Non-pigmented ciliary epithelial cell (primary cell): ENCODE data around the gene DSCAML1.

Experiments used
- DNase-seq: peaks from one replicate; pipeline ENCODE4 v3.0.0-alpha.2; 2010; ENCODE audit warnings: low read depth

The DSCAML1 gene

DNA sequence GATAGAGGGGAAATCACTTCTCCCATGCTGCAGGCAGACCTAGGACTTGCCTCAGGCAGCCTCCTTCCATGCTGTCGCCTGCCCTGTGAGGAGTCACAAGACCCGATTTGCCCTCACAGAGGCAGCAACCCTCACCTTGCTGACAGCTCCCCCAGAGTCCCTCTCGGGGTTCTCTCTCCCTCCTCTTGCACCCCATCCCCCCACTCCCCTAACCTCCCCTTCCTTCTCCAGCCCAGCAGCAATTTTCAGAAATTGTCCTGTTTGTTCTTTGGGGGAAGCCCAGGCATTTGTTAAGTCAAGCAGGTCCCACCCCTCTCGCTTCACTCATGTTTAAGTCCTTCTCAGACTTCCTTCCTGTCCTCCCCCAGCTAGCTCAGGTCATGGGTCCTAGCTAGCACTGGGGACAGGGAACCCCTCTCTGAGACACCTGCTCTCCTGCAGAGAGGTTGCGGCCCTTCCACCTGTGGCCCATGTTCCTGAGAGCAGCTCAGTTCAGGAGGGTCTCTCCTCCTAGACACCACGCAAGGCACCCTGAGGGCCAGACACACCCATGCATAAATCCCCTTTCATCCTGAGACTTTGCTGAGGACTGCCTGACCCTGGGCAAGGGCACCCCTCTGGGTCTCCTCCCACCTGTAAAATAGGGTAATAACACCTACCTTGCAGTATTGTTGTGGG is 33.8 kb upstream of the DSCAML1 start:
- no peak for DNase-seq

DNA sequence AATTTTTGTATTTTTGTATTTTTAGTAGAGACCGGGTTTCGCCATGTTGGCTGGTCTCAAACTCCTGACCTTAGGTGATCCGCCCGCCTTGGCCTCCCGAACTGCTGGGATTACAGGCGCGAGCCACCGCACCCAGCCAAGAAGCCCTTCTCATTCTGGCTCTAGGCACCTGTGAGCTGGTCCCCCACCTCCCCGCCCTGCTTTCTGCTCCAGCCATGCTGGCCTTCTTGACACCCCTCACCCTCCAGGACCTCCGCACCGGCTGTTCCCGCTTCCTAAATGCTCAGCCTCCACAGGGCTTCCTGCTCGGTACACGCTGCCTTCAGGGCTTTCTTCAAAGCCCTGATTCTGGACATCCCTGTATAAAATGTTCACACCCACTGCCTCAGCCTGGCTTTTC is 33.1 kb upstream of the DSCAML1 start:
- DNase-seq = no peak

DNA sequence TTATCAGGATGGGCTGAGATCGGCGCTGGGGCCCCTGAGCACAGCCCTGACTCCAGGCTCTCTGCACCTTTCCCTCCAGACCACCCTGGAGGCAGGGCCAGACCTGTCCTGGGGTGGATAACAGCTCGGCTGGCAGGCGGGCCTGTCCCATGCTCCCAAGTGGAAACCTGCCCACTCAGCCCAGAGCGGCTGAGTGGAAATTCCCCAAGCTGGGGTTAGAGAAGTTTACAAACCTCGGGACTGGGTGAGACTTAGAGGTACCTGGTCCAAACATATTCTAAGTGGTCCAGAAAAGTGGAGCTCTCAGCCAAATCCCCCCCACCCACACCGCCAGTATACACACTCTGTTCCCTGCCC is 32.3 kb upstream of the DSCAML1 start:
- no peak for DNase-seq

DNA sequence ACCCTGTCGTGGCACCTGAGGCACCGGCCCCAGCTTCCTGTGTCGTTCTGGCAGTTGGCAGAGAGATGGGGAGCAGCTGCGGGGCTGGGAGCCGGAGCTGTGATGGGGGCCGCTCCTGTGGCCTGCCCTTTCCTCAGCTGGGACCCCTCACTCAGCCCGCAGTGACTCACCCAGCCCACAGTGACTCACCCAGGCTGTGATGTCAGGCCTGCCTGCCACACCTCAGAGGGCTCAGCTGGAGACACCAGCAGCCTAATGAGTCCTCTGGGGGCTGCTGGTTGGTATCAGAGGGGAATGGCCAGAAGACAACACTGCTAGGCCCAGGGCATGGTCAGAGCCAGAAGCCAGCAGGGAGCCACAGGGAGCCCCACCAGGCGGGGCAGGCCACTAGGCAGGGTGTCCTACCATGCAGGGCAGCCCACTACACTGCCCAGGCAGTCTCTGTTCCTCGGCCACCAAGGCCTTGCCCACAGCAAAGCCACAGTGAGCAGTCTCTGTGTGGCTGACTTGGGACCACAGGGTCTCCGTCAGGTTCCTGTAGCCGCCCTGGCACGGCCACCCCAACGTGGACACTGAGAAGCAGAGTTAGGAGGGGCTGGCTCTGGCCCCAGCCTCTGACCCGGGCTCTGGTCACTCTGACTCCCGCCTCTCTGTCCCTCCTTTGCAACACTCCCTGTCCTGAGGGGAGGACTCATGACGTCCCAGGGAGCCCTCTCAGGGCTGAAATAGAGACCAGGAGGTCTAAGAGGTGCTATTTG is 31.8 kb upstream of the DSCAML1 start:
- peak; percentile 45 for DNase-seq

DNA sequence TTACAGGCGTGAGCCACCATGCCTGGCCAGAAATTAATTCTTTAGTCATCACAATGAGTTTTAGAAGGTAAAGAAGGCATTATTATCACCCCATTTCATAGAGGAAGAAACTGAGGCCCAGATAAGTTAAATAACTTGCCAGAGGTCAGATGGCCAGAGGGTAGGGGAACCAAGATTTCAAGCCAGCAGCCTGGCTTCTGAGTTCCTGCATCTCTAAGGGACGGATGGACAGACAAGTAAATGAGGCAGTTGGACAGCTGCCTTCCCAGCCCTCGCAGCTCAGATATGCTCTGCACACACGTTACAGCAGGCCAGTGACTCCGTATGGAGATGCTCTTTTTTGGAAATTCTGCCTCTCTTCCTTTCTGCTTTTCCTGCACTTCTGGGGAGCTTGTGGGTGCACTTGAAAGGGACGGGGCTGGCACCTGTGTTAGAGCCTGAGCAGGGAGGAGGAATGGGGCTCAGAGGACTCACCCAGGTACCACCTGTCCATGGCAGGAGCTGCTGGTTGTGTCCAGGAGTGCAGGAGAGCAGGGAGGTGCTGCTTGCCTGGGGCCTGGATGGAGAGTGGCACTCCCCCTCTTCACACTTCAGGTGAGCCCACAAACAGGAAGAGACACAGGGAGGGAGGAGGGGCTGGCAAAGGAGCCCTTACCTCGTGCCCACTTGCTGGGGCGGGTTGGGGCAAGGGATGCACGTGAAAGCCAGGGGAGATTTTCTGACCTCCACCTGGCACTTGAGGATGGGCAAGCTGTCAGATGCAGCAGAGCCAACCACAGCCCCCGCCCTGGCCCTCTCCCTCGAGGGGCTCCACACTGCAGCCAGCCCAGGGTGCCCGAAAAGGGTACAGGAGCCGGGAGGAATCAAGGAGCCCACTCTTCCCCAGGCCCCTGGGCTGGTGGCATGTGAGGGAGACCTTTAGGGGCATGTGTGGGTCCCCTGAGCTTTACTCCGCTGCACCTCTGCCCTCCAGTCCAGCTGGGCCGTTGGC is 30.8 kb upstream of the DSCAML1 start:
- no peak for DNase-seq

DNA sequence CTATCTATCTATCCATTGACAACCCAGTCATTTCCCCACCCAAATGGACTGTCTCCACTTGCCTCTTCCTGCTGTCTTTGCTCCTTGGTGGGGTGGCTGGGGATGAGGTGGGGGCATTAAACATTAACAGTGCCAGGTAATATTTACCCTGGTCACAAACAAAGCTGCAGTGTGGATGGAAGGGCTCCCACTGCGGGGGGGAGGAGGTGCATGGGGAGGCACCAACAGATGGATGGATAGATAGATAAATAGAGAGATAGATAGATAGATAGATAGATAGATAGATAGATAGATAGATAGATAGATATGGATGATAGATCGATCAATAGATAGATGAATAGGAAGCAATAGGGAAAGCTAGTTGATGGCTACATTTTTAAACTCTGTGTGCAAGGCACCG is 29.8 kb upstream of the DSCAML1 start:
- DNase-seq = no peak

DNA sequence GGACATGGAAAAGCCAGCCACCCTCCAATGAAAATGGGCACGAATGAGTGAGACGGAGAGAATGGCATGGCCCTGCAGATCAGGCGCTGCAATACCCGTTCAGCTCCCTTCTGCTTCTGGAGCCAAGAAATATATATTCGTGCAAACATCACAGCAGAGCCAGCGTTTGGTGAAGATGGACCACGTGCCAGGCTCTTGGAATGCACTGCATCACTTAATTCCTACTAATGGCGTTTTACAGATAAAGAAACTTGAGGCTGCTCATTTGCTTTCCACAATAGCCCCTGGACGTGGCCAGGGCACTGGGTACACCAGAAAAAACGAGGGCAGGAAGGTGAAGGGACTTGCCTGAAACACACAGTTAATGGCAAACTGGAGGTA is 29.2 kb upstream of the DSCAML1 start:
- no peak for DNase-seq

DNA sequence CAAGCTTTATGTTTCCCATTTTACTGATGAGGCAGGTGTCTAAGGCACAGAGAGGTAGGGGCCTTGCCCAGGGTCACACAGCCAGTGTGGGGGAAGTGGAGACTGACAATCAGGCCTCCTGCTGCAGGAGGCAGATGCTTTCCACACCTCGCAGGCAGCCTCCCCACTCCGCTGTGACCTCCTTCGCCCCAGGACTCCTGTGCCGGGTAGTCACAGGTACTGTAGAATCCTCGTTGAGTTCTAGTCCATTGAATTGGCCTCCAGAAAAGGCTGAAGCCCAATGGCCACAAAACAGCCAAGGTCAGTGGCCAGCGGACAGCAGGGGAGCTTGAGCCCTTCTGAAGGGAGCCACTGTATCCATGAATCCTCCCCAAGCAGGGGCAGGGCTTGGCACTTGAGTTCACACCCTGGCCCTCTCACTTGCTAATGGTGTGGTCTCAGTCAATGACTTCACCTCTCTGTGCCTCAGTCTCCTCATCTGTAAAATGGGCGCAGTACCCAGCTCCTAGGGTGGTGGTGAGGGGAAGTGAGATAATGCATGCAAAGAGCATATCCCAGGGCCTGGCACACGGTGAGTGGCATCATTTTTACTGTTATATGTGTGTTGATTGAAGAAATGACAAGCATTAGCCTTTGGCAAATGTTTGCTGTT is 28.6 kb upstream of the DSCAML1 start:
- no peak for DNase-seq

DNA sequence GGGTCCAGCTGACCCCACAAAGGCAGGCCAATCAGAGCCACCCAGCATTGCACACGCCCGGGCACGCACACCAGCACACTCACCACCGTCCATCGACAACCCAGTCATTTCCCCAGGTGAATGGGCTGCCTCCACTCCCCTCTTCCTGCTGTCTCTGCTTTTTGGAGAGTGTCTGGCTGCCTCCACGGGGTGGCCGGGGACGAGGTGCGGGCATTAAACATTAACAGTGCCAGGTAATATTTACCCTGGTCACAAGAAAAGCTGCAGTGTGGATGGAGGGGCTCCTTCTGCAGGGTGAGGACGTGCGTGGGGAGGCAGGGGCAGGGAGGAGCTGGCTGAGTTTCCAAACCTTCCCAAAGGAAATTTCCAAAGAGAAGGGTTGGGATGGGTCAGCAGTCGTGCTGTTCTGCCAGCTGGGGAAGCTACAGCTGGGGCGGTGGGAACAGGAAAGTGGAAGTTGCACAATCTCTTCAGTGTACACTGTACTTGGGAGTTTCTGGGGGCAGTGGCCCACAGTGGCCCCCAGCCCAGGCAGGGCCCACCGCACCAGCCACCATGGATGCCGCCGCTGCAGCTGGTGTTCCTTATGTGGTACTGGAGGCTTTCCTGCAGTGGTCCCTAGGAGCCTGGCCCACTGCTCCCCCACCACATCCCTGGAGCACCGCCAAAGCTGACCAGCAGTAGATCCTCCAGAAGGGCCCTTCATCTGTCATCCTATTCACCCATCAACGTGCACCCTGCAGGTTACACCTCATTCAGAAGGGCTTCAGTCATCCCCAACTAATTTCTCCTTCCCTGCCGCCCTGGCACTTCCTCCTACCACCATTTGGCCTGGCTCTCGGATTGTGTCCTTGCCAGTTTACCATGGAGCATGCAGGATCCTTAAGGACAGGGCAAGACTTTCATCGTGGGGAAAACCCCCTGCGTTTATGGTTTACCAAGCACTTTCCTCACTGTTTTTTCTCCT is 27.8 kb upstream of the DSCAML1 start, which contains the start of gene FXYD2:
FXYD2 (minus strand) TSS at position 174 of the 967 bp plus-strand sequence; CDS start at position 108, 66 bp downstream.
- DNase-seq = no peak

DNA sequence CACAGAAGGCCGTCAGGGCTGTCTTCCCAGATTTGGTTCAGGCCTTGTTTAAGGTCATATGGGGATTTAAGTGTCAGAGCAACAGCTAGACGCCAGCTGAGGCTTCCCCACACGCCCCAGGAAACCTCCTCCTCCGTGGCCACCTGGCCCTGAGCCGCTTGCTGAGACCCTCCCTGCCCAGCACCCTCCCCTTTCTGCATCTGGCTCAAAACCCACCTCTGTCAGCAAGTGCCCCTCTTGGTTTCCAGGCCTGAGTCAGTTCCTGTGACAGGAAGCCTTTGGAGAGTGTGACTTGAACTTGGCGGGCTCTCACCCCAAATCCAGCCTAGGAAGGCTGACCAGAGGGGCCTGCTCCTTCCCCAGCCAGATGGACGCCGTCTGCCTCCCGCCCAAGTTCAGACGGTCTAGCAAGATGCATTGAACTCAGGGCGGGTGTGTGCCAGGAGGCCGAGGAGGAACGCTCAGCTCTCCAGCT is 27.0 kb upstream of the DSCAML1 start:
- DNase-seq = no peak

DNA sequence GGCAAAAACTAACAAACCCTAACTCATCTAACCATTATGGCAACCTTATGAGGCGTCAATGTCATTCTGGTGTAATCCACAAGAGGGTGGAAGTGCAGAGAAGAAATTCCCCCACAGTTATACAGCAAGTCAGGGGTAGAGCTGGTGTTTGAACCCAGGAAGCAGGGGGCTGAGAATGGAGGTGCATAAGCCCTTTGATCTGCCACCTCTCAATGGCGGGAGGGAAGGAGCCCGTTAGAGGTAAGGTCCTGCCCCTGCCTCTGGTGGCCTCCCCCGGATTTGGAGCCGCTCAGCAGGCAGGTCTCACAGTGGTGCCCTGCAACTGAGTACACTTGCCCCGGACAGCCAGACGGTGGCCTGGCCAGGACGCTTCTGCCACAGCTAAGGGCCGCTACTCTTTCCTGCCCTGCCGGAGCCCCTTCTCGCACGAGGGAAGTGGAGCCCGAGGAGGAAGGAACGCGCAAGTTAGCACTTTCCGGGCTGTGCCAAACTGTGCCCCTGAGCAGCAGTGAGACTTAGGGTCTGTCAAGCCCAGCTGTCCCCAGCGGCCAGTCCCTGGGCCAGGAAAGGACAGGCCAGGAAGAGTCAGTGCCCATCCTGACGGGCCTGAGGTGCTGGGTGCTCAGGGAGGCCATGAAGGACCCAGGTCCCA is 26.4 kb upstream of the DSCAML1 start:
- no peak for DNase-seq

DNA sequence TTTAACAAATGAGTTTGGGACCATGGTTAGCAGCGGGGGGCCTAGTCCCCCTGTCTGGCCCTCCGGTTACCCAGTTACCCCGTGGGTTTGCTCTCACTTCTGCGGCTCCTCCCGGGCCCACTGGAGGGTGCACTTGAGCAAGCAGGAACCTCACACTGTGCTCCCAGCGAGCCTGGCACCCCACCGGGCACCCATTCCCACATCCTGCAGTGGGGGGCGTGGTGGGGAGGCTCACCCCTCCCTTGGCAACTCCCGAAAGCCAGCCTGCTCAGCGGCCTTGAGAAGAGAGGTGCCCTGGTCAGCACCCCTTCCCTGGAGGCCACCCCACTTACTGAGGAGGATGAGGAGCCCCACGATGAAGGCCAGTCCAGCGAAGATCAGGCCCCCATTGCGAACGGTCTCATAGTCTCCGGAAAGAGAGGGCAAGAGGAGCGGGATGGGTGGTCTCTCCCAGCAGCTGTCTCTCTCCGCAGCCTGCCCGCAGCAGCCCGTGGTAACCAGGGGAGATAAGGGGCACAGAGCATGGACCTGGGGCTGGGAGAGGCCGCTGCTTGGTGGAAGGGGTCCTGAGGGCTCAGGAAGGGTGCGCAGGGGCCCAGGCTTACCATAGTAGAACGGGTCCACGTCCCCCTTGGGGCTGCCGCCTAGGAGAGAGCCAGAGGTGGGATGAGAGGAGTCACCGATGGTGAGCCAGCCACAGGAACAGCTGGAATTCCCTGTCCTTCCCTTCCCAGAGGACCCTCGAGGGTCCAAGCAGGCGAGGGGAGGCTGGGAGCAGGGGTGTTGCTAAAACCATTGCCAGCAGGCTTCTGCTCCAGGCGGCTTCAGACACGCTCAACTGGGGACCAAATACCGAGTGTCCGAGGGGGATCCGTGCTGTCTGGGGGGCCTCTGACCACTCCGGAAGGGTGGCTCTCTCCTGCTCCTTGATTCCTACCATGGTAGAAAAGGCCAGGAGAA is 25.3 kb upstream of the DSCAML1 start:
- DNase-seq = no peak

DNA sequence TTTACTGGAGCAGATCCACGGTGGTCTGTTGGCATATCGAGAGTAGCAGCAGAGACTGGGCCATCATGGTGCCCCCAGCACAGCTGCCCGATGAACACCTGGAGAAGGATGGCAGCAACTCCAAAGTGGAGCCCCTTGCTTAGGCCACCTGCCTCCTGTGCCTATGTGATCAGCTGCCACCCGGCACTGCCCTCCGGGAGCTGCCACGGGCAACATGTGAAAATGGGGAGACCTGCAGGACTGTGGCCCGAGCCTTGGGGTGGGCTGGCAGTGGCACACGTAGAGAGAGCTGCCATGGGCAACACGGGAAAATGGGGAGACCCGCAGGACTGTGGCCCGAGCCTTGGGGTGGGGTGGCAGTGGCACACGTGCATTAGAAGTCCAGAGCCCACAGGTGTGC is 24.4 kb upstream of the DSCAML1 start:
- no peak for DNase-seq

DNA sequence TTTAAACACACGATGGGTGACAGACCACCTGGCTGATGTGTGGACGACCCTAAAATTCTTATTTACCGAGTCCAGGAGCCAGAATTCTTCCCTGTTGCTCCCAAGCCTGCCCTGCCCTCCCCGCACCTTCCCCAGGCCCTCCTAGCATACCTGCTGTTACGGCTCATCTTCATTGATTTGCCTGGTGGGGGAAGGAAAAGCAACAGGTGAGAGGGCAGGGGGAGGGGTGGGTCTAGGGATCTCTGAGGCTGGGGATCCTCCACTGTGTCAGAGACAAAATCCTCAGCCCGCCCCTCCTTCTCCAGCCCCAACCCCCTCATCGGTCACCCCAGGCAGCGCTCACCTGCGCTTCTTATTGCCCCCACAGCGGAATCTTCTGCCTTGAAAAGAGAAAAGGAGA is 23.5 kb upstream of the DSCAML1 start:
- DNase-seq = no peak

DNA sequence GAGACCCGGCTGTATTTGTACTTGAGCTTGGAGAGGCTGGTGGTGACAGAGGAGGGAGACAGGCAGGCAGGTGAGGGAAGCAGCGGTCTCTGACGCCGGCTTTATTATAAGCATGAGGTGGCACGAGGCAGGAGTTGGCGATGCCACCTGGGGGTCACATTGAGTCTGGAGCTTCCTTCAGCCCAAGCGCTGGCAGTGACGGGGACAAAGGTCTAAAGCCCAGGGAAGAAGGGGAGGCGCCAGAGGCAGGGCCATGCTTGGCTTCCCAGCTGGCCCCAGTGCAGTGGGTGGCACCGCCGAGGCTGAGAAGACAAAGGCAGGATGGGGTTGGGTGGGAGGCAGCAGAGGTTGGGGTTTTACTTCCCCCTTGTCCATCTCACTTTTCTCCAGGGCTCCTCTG is 23.1 kb upstream of the DSCAML1 start:
- no peak for DNase-seq

DNA sequence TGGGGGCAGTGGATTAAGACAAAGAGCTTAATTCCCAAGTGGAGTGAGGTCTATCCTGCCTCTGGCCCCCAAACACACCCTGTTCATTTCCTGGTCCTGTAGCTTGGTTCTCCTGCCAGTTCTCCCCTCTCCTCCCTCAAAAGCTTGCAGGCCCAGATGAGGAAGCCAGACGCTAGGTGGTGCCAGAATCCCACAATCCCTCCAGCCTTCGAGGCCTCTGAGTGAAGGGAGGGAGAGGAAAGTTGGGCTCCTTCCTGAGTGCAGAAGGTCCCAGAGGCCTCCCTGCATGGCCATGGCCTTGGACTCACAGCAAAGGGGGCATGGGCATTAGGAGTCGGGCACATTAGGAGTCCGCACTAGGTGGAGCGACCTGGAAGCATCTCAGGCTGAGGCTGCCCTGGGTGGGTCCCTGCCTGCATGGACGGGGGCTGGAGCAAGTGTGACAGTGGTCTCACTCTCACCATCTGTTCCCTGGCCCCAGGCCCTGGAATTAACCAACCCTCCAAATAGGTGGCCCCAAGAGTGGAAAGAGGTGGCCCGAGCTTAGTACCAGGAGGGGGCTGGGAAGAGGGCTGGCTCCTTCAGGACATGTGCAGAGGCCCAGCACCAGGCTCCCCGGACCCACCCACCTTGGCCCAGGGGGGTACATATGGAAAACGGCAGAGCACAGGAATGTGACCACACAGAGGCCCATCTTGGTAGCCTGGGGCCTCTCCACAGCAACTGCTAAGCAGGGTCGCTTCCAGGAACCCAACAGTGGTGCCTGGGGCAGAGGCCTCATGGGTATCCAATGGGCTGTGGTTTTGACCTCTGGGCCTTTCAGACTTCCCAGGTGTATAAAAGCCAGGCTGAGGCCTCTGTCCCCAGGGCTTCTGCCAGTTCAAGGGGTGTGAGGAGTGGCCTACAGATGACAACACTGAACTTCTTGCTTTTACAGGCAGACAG is 22.4 kb upstream of the DSCAML1 start:
- peak; percentile 36 for DNase-seq

DNA sequence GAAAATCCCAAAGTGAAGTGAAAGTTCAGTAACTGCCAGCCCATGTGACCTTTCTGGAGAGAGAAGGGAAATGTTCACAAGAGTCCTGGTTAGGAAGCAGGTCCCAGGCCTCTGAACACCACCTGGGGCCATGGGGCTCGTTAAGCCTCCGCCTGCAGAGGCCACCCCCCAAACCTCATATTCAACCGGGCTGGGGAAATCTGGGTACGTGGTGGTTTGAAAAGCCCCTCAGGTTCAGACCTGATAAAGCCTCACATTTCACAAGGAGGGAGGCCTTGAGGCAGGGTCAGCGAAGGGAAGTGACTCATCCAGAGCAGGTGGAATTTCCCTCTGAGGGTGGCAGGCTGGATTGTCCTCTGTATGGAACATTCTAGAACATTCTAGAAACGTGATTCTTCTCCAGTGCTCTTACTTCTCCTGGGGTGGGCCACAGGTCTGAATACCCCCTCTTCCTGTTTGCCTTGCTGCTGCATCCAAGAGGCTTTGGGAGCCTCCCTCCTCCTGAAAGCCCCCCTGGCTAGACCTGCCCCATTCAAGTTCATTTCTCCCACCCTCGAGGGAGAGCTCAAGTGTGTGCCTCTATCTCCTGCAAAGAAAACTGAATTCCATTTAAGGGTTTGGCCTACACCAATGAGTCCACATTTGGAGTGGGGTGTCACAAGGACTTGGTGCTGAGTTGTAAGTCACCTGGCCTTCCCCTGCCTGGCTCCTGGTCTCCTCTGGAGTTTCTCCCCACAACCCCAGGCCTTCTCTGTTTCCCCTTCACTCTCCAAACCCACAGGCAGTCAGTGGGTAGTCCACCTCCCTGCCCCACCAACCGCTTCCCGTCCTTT is 21.2 kb upstream of the DSCAML1 start:
- no peak for DNase-seq
